H1 (cell line): ENCODE data around the gene FRMD6. TPM values are rescaled to one million over a fixed set of nuclear protein-coding genes. Genes with fewer than 3 reads are reported as not detected.

Experiments
- polyA plus RNA-seq, 7 experiments: library from polyadenylated mRNA; depleted of rRNA in 3 of 7; stranded (reverse) in 5 of 7; unstranded in 2 of 7; fragments of >200 nt in 5 of 7; fragments of 200-250 nt in 2 of 7; gene quantifications; 1 replicate in 5 of 7; 2 replicates in 1 of 7; 4 replicates in 1 of 7; pipeline versions ENCODE4 v1.2.1 to v1.2.3, GENCODE V29; 2011 to 2013; ENCODE audit warnings: missing spikeins in 2 of 7, mixed read lengths in 2 of 7
- total RNA-seq: library from RNA; stranded (reverse); fragmentation: NEBNext Ultra II Directional; extraction: Animal tissue kit (Norgen Biotek cat#: 25700); gene quantifications from 2 replicates; pipeline ENCODE4 v1.2.1, GENCODE V29; 2021
- TF ChIP-seq, protein P1 (sequence below), 3 experiments: IDR thresholded peaks; 1 replicate in 2 of 3; 2 replicates in 1 of 3; pipeline versions ENCODE4 v1.5.1 to v1.6.1; 2011; ENCODE audit warnings: low read length in 3 of 3, mild to moderate bottlenecking in 3 of 3, inconsistent platforms in 2 of 3, low read depth in 1 of 3, moderate library complexity in 1 of 3; ENCODE audit not compliant: insufficient read depth in 1 of 3; ENCODE audit errors: control extremely low read depth in 1 of 3

FRMD6 gene
- total and polyA plus RNA-seq, 2 of the 8 experiments (the other 6 are each of a cell fraction or from before 2014, with no cell fraction given): 5.4 to 23.7 TPM

DNA sequence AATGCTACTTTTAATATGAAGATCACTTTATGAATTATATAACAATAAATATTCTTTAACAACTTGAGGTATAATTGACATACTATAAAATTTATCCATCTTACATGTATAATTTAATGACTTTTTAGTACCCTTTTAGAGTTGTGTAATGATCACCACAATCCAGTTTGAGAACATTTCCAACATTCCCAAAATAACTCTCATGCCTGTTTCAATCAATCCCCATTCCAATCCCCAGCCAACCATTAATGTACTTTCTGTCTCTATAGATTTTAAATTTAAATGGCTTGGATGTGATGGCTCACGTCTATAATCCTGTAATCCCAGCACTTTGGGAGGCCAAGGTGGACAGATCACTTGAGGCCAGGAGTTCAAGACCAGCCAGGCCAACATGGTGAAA, 23.5 kb upstream of the FRMD6 start (continued):
- TF ChIP-seq, protein P1, sequence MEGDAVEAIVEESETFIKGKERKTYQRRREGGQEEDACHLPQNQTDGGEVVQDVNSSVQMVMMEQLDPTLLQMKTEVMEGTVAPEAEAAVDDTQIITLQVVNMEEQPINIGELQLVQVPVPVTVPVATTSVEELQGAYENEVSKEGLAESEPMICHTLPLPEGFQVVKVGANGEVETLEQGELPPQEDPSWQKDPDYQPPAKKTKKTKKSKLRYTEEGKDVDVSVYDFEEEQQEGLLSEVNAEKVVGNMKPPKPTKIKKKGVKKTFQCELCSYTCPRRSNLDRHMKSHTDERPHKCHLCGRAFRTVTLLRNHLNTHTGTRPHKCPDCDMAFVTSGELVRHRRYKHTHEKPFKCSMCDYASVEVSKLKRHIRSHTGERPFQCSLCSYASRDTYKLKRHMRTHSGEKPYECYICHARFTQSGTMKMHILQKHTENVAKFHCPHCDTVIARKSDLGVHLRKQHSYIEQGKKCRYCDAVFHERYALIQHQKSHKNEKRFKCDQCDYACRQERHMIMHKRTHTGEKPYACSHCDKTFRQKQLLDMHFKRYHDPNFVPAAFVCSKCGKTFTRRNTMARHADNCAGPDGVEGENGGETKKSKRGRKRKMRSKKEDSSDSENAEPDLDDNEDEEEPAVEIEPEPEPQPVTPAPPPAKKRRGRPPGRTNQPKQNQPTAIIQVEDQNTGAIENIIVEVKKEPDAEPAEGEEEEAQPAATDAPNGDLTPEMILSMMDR (IDR thresholded peaks at IDR 0.05; ENCODE audit: control extremely low read depth in 1 of 3, insufficient read depth in 1 of 3, low read depth in 1 of 3, low read length in 3 of 3): no peak
